K562 (cell line): ENCODE results near the gene GLT8D2. TPM values are rescaled to one million over a fixed set of nuclear protein-coding genes. Genes with fewer than 3 reads are reported as not detected.

ENCODE experiments used
- EP400 ChIP-seq: fragments of 450-650 bp; IDR thresholded peaks from 2 replicates; pipeline ENCODE4 v1.6.1; 2017; ENCODE audit warnings: antibody characterized with exemption, mild to moderate bottlenecking, moderate library complexity
- ETS1 ChIP-seq: conservative IDR thresholded peaks from 2 replicates; pipeline ENCODE4 v1.6.1; 2011; ENCODE audit warnings: low read depth, mild to moderate bottlenecking, low read length; ENCODE audit not compliant: control insufficient read depth
- KAT7 ChIP-seq: sonication (generic); formaldehyde crosslinking; IDR thresholded peaks from 2 replicates; pipeline ENCODE4 v1.8.0; 2022; ENCODE audit warnings: missing genetic modification reagents, mild to moderate bottlenecking, borderline replicate concordance
- MEIS2 ChIP-seq: fragments of 450-650 bp; IDR thresholded peaks from 2 replicates; pipeline ENCODE4 v1.6.1; 2014; ENCODE audit warnings: mild to moderate bottlenecking; ENCODE audit not compliant: partially characterized antibody
- POLR2AphosphoS5 ChIP-seq: IDR thresholded peaks from 2 replicates; pipeline ENCODE4 v1.6.1; 2011; ENCODE audit warnings: mild to moderate bottlenecking, low read depth, low read length, moderate library complexity; ENCODE audit not compliant: control insufficient read depth, insufficient read depth
- RAD21 ChIP-seq, 2 experiments: fragments of 250-450 bp in 1 of 2; fragments of 450-650 bp in 1 of 2; sonication (Bioruptor Pico) in 1 of 2; formaldehyde crosslinking in 1 of 2; IDR thresholded peaks in 1 of 2; conservative IDR thresholded peaks in 1 of 2; 2 replicates each; pipeline versions ENCODE4 v1.4.0 to v1.8.0; 2020 to 2022; ENCODE audit warnings: mild to moderate bottlenecking in 2 of 2, moderate library complexity in 1 of 2
- RBM22 ChIP-seq: fragments of 200-400 bp; formaldehyde crosslinking; IDR thresholded peaks from 2 replicates; pipeline ENCODE4 v1.6.1; 2018; ENCODE audit warnings: low read length, low read depth; ENCODE audit not compliant: poor library complexity, severe bottlenecking
- SETDB1 ChIP-seq: IDR thresholded peaks from one replicate; pipeline ENCODE4 v1.6.1; 2012; ENCODE audit warnings: low read length, control low read depth, inconsistent platforms
- SUPT5H ChIP-seq: fragments of 450-650 bp; IDR thresholded peaks from 2 replicates; pipeline ENCODE4 v1.6.1; 2016
- TEAD4 ChIP-seq, 2 experiments: sonication (generic) in 1 of 2; formaldehyde crosslinking in 1 of 2; IDR thresholded peaks; 2 replicates each; pipeline versions ENCODE4 v1.6.1 to v1.8.0; 2012 to 2022; ENCODE audit warnings: borderline replicate concordance in 1 of 2, inconsistent platforms in 1 of 2, low read length in 1 of 2, mild to moderate bottlenecking in 1 of 2, missing genetic modification reagents in 1 of 2
- ZHX1 ChIP-seq: fragments of 150-350 bp; conservative IDR thresholded peaks from 2 replicates; pipeline ENCODE4 v1.6.1; 2014; ENCODE audit warnings: low read length
- ZNF12 ChIP-seq: sonication (generic); formaldehyde crosslinking; IDR thresholded peaks from 2 replicates; pipeline ENCODE4 v1.4.0; 2020; ENCODE audit warnings: mild to moderate bottlenecking, missing genetic modification reagents
- ZNF518B ChIP-seq: fragments of 250-450 bp; sonication (Bioruptor Pico); IDR thresholded peaks from 2 replicates; pipeline ENCODE4 v1.5.0; 2021; ENCODE audit warnings: mild to moderate bottlenecking, moderate library complexity
- ZNF766 ChIP-seq: fragments of 200-800 bp; sonication (Bioruptor generic); conservative IDR thresholded peaks from 2 replicates; pipeline ENCODE4 v1.6.1; 2016; ENCODE audit warnings: missing genetic modification characterization, missing compliant biosample characterization
- polyA plus RNA-seq, 8 experiments: library from polyadenylated mRNA; depleted of rRNA in 4 of 8; stranded (reverse) in 5 of 8; unstranded in 3 of 8; fragments of >200 nt; fragmentation: Nextera tagmentation in 2 of 8; fragmentation: Illumina TruSeq in 1 of 8; extraction: Ambion mirVana in 2 of 8; extraction: Trizol in 1 of 8; gene quantifications; 2 replicates each; pipeline versions ENCODE4 v1.2.1 to v1.2.3, GENCODE V29; 2011 to 2014; ENCODE audit warnings: inconsistent platforms in 1 of 8, missing spikeins in 1 of 8
- total RNA-seq, 7 experiments: library from RNA; depleted of rRNA in 6 of 7; stranded (reverse); fragments of >200 nt in 6 of 7; fragmentation: Illumina TruSeq in 2 of 7; extraction: Trizol in 2 of 7; gene quantifications; 2 replicates each; pipeline versions ENCODE4 v1.2.1 to v1.2.3, GENCODE V29; 2011 to 2021; ENCODE audit warnings: low replicate concordance in 1 of 7
- TF ChIP-seq, protein P1 (sequence below), 2 experiments: fragments of 450-650 bp in 1 of 2; IDR thresholded peaks; 2 replicates each; pipeline ENCODE4 v1.6.1; 2011 to 2017; ENCODE audit warnings: low read depth in 2 of 2, antibody characterized with exemption in 1 of 2, borderline replicate concordance in 1 of 2, low read length in 1 of 2, mild to moderate bottlenecking in 1 of 2, mixed read lengths in 1 of 2; ENCODE audit not compliant: control insufficient read depth in 1 of 2

GLT8D2 gene
- total and polyA plus RNA-seq, 9 of the 15 experiments (the other 6 are each of a cell fraction or from before 2014, with no cell fraction given): 0.18 to 0.27 (median 0.18) TPM; not detected in 6

- TF ChIP-seq, protein P1, sequence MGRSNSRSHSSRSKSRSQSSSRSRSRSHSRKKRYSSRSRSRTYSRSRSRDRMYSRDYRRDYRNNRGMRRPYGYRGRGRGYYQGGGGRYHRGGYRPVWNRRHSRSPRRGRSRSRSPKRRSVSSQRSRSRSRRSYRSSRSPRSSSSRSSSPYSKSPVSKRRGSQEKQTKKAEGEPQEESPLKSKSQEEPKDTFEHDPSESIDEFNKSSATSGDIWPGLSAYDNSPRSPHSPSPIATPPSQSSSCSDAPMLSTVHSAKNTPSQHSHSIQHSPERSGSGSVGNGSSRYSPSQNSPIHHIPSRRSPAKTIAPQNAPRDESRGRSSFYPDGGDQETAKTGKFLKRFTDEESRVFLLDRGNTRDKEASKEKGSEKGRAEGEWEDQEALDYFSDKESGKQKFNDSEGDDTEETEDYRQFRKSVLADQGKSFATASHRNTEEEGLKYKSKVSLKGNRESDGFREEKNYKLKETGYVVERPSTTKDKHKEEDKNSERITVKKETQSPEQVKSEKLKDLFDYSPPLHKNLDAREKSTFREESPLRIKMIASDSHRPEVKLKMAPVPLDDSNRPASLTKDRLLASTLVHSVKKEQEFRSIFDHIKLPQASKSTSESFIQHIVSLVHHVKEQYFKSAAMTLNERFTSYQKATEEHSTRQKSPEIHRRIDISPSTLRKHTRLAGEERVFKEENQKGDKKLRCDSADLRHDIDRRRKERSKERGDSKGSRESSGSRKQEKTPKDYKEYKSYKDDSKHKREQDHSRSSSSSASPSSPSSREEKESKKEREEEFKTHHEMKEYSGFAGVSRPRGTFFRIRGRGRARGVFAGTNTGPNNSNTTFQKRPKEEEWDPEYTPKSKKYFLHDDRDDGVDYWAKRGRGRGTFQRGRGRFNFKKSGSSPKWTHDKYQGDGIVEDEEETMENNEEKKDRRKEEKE (IDR thresholded peaks at IDR 0.05; ENCODE audit: borderline replicate concordance in 1 of 2, control insufficient read depth in 1 of 2, low read depth in 2 of 2, low read length in 1 of 2): peak in 1 of 2 experiments; percentile 49; a peak in 1 of 4 replicates
- TF ChIP-seq TEAD4 (IDR thresholded peaks at IDR 0.05; ENCODE audit: low read length) (no peak), TEAD4 (CRISPR knock-in tag; IDR thresholded peaks at IDR 0.05; ENCODE audit: borderline replicate concordance) (no peak), RBM22 (no peak), KAT7 (CRISPR knock-in tag) (no peak), SETDB1 (no peak), ZNF518B (CRISPR knock-in tag) (no peak), MEIS2 (no peak), EP400 (no peak), ETS1 (no peak), RAD21 (CRISPR knock-in tag; conservative IDR thresholded peaks at IDR 0.05 in 1 of 2, IDR thresholded peaks at IDR 0.05 in 1 of 2) (no peak), ZNF766 (no peak), ZNF12 (CRISPR knock-in tag) (no peak), SUPT5H (peak; percentile 57), POLR2AphosphoS5 (0 out of 2 replicates have a peak, but pooled peaks have one; percentile 42), ZHX1 (no peak)
These were observed 101.1 kb downstream of the GLT8D2 start (continued) for GRCh38 chr12:103948746-103949406.
